ENCODE data around the gene IVD. TPM values are rescaled to one million over a fixed set of nuclear protein-coding genes. Genes with fewer than 3 reads are reported as not detected.

IVD gene
- total RNA-seq, 1 experiment from 2014 or later = 13.6 TPM

GRCh38 chr15:40459391-40460015, 53.9 kb downstream of the IVD start:
- no peak for DNase-seq (ENCODE audit: low spot score)

- DNase-seq (ENCODE audit: low spot score) = no peak
These were observed 54.8 kb downstream of the IVD start for GRCh38 chr15:40460404-40460803.

GRCh38 chr15:40461958-40462357, 56.4 kb downstream of the IVD start:
- DNase-seq (ENCODE audit: low spot score) = no peak

- DNase-seq (ENCODE audit: low spot score) = no peak
These were observed 57.7 kb downstream of the IVD start for GRCh38 chr15:40463279-40463678.

GRCh38 chr15:40463886-40464545, 58.4 kb downstream of the IVD start:
- DNase-seq (ENCODE audit: low spot score) = no peak

- DNase-seq (ENCODE audit: low spot score) = no peak
These were observed 59.1 kb downstream of the IVD start for GRCh38 chr15:40464595-40465185.

GRCh38 chr15:40465939-40466338, 60.3 kb downstream of the IVD start:
- DNase-seq (ENCODE audit: low spot score) = no peak

GRCh38 chr15:40466426-40467260, 61.0 kb downstream of the IVD start:
- no peak for DNase-seq (ENCODE audit: low spot score)

GRCh38 chr15:40467261-40467615, 61.6 kb downstream of the IVD start:
- DNase-seq (ENCODE audit: low spot score) = no peak

- no peak for DNase-seq (ENCODE audit: low spot score)
These were observed 63.3 kb downstream of the IVD start for GRCh38 chr15:40468898-40469331.

GRCh38 chr15:40469776-40470390, 64.3 kb downstream of the IVD start:
- DNase-seq (ENCODE audit: low spot score) = no peak

- DNase-seq (ENCODE audit: low spot score) = no peak
These were observed 65.0 kb downstream of the IVD start, which contains the start of gene CHST14 for GRCh38 chr15:40470423-40471104. CHST14 (plus strand) TSS chr15:40470984; CDS start chr15:40471214, 230 bp downstream.

Other genes starting within 250 kb of the IVD start
- gene BUB1B, start 244.7 kb upstream of the IVD start, total RNA-seq (2014; rRNA removed; shearing (Covaris generic)) = 55.5 and 56.2 TPM in 2 replicates
- 2.4 TPM in 1 of 2 replicates, not detected in the other for gene PAK6, start 166.7 kb upstream of the IVD start, total RNA-seq (2014; rRNA removed; shearing (Covaris generic))
- gene ANKRD63, start 122.7 kb upstream of the IVD start, total RNA-seq (2014; rRNA removed; shearing (Covaris generic)) = 0.37 TPM in 1 of 2 replicates, not detected in the other
- 1.6 and 2.4 TPM in 2 replicates for gene PLCB2, start 97.9 kb upstream of the IVD start, total RNA-seq (2014; rRNA removed; shearing (Covaris generic))
- gene INAFM2, start 82.1 kb upstream of the IVD start, total RNA-seq (2014; rRNA removed; shearing (Covaris generic)) = 13.0 and 15.7 TPM in 2 replicates
- gene CCDC9B, start 64.9 kb upstream of the IVD start, total RNA-seq (2014; rRNA removed; shearing (Covaris generic)) = 1.3 and 4.6 TPM in 2 replicates
- not detected in 2 replicates for gene PHGR1, start 54.8 kb upstream of the IVD start, total RNA-seq (2014; rRNA removed; shearing (Covaris generic))
- 0.14 and 0.27 TPM in 2 replicates for gene DISP2, start 47.6 kb upstream of the IVD start, total RNA-seq (2014; rRNA removed; shearing (Covaris generic))
- 90.3 and 92.9 TPM in 2 replicates for gene KNSTRN, start 23.1 kb upstream of the IVD start, total RNA-seq (2014; rRNA removed; shearing (Covaris generic))
- gene BAHD1, start 35.2 kb downstream of the IVD start, total RNA-seq (2014; rRNA removed; shearing (Covaris generic)) = 5.3 and 6.0 TPM in 2 replicates
- 31.6 and 34.6 TPM in 2 replicates for gene CHST14, start 65.2 kb downstream of the IVD start, total RNA-seq (2014; rRNA removed; shearing (Covaris generic))
- 22.9 and 33.5 TPM in 2 replicates for gene CCDC32, start 159.2 kb downstream of the IVD start, total RNA-seq (2014; rRNA removed; shearing (Covaris generic))
- gene RPUSD2, start 163.5 kb downstream of the IVD start, total RNA-seq (2014; rRNA removed; shearing (Covaris generic)) = 13.6 and 18.2 TPM in 2 replicates
- gene KNL1, start 188.5 kb downstream of the IVD start, total RNA-seq (2014; rRNA removed; shearing (Covaris generic)) = 18.3 and 18.8 TPM in 2 replicates

Measured in H4 (cell line).